Mesothelial cell of epicardium (in vitro differentiated cells): Measurements from ENCODE around the gene A1CF. TPM values are rescaled to one million over a fixed set of nuclear protein-coding genes. Genes with fewer than 3 reads are reported as not detected.
"Not testable (repeated sequence)": the region's sequence is repeated elsewhere in the genome, so short reads cannot be mapped to it uniquely, and the experiment has no call there.

Experiments used
- DNase-seq, 2 experiments: peaks; one replicate each; pipeline ENCODE4 v3.0.0; 2021; ENCODE audit warnings: low spot score in 2 of 2; ENCODE audit not compliant: unreplicated experiment in 2 of 2
- H3K27ac Mint-ChIP-seq: 2 replicates; pipeline ENCODE4 v1.8.0; 2021; ENCODE audit warnings: mixed read lengths
- H3K27me3 Mint-ChIP-seq: 2 replicates; pipeline ENCODE4 v1.8.0; 2021; ENCODE audit warnings: low read depth, mixed read lengths
- H3K36me3 Mint-ChIP-seq: 2 replicates; pipeline ENCODE4 v1.8.0; 2021; ENCODE audit warnings: mixed read lengths
- H3K4me1 Mint-ChIP-seq: 2 replicates; pipeline ENCODE4 v1.8.0; 2021; ENCODE audit warnings: mixed read lengths
- H3K4me3 Mint-ChIP-seq: 2 replicates; pipeline ENCODE4 v1.8.0; 2021; ENCODE audit warnings: mild to moderate bottlenecking, moderate library complexity, mixed read lengths
- H3K9me3 Mint-ChIP-seq: 2 replicates; pipeline ENCODE4 v1.8.0; 2021; ENCODE audit warnings: mixed read lengths
- total RNA-seq: library from RNA; stranded (reverse); gene quantifications from 3 replicates; pipeline ENCODE4 v1.2.1, GENCODE V29; 2021
- TF ChIP-seq, protein P1 (sequence below): fragments of 200-600 bp; sonication (generic); IDR thresholded peaks from one replicate; pipeline ENCODE4 v1.5.0; 2021; ENCODE audit warnings: antibody characterized with exemption; ENCODE audit not compliant: unreplicated experiment

The A1CF gene
- total RNA-seq, 1 donor from 2014 or later, result not detected

GRCh38 chr10:50919010-50919409, 33.6 kb upstream of the A1CF start:
- H3K4me1 Mint-ChIP-seq, result no peaks in the 10 kb centered on the region
- H3K27ac Mint-ChIP-seq, result no peak overlapping the region
- H3K27me3 Mint-ChIP-seq, result peaks cover 47% of the 10 kb centered on the region
- peaks cover 12% of the 10 kb centered on the region for H3K9me3 Mint-ChIP-seq
- peaks cover 2% of the 10 kb centered on the region for H3K36me3 Mint-ChIP-seq
- TF ChIP-seq, protein P1, sequence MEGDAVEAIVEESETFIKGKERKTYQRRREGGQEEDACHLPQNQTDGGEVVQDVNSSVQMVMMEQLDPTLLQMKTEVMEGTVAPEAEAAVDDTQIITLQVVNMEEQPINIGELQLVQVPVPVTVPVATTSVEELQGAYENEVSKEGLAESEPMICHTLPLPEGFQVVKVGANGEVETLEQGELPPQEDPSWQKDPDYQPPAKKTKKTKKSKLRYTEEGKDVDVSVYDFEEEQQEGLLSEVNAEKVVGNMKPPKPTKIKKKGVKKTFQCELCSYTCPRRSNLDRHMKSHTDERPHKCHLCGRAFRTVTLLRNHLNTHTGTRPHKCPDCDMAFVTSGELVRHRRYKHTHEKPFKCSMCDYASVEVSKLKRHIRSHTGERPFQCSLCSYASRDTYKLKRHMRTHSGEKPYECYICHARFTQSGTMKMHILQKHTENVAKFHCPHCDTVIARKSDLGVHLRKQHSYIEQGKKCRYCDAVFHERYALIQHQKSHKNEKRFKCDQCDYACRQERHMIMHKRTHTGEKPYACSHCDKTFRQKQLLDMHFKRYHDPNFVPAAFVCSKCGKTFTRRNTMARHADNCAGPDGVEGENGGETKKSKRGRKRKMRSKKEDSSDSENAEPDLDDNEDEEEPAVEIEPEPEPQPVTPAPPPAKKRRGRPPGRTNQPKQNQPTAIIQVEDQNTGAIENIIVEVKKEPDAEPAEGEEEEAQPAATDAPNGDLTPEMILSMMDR, result no peak
- no peak overlapping the region for H3K4me3 Mint-ChIP-seq
- no peak for DNase-seq

DNA sequence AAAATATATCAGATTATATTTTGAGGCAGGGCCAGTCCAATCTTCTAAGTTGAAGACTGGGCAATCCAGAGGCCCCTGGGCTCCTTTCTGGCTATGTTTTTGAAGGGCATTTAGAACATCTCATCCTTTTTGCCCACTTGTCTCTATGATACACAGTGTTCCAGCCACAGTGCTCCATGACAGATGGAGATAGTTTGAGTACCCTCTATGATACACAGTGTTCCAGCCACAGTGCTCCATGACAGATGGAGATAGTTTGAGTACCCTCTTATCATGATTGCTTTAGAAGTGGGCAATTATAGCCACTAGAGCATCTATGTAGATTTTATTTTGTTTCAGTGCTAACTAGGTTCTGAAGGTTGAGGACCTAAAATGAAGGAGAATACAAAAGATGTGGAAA, 33.1 kb upstream of the A1CF start:
- Mint-ChIP-seq H3K27ac (no peak overlapping the region), H3K9me3 (peaks cover 9% of the 10 kb centered on the region), H3K4me1 (no peaks in the 10 kb centered on the region), H3K4me3 (no peak overlapping the region), H3K36me3 (no peaks in the 10 kb centered on the region), H3K27me3 (peaks cover 49% of the 10 kb centered on the region)
- no peak for DNase-seq
- TF ChIP-seq, protein P1, result no peak

DNA sequence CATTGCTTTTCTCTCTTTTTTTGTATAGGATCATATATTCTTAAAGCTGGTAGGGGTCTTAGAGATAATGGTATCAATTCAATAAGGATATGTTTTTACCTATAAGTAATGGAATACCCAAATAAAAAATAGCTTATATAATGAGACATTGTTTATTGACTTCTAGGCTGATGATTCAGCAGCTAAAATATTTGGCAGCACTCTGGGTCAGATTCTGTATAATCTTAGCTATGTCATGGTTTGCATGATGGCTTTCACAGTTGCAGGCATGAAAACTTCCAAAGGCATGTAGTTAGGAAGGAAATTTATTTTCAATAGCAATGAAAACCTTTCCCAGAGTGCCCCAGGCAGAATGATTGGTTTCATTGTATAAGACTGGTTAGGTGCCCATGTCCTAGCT, 32.1 kb upstream of the A1CF start:
- Mint-ChIP-seq H3K4me1 (no peaks in the 10 kb centered on the region), H3K27me3 (peaks cover 58% of the 10 kb centered on the region), H3K9me3 (peaks cover 6% of the 10 kb centered on the region), H3K36me3 (no peaks in the 10 kb centered on the region), H3K27ac (no peak overlapping the region), H3K4me3 (no peak overlapping the region)
- DNase-seq, result no peak
- TF ChIP-seq, protein P1, result no peak

DNA sequence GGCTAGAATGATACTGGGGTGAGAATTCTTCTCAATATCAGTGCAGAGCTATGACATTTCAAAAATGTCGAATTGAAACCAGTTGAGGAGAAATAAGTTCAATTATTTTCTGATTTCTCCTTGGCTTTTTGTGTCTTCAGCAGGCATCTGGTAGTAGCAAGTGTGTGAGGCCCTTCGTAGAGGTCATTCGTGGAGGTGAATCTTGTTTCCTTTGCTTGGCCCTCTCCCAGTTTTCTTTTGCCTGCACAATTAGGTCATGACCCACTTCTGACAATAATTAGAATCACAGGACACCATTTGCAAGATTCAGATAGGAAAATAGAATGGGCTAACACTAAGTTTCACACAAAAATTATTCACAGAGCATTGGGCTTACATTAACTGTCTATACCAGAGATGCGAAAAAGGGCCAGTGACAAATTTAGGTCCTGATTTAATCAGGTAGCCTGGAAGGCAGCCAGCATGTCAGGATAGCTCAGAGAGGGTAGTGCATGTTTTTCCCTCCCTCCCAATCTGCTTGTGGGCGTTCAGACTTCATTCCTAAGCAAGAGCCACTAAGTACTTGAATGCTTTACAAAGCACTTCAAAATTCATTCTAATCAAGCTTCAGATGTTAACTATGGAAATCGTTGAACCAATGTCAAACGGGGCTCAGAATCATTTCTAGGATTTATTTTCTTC, 24.0 kb upstream of the A1CF start:
- no peaks in the 10 kb centered on the region for H3K4me1 Mint-ChIP-seq
- H3K27ac Mint-ChIP-seq, result no peak overlapping the region
- DNase-seq, result no peak
- H3K4me3 Mint-ChIP-seq, result no peak overlapping the region
- TF ChIP-seq, protein P1, result no peak
- peaks cover 11% of the 10 kb centered on the region for H3K27me3 Mint-ChIP-seq
- no peaks in the 10 kb centered on the region for H3K9me3 Mint-ChIP-seq
- no peaks in the 10 kb centered on the region for H3K36me3 Mint-ChIP-seq

GRCh38 chr10:50908366-50908765, 22.9 kb upstream of the A1CF start:
- TF ChIP-seq, protein P1, result no peak
- peaks cover 5% of the 10 kb centered on the region for H3K9me3 Mint-ChIP-seq
- no peak for DNase-seq
- no peaks in the 10 kb centered on the region for H3K4me1 Mint-ChIP-seq
- no peaks in the 10 kb centered on the region for H3K36me3 Mint-ChIP-seq
- no peak overlapping the region for H3K27ac Mint-ChIP-seq
- peaks cover 12% of the 10 kb centered on the region for H3K27me3 Mint-ChIP-seq
- no peak overlapping the region for H3K4me3 Mint-ChIP-seq

- H3K27me3 Mint-ChIP-seq, result peaks cover 26% of the 10 kb centered on the region
- H3K36me3 Mint-ChIP-seq, H3K9me3 Mint-ChIP-seq, H3K27ac Mint-ChIP-seq, H3K4me3 Mint-ChIP-seq, DNase-seq, H3K4me1 Mint-ChIP-seq: not testable (repeated sequence)
Observed at GRCh38 chr10:50905797-50906196, 20.4 kb upstream of the A1CF start.
